Thyroid gland (tissue), 4 donors: ENCODE data around the gene SPATA25.
A peak's percentile ranks its signal among the peaks of the same experiment; 100 is the strongest.

Experiments used
- CTCF ChIP-seq, 6 experiments: fragments of 200-600 bp in 3 of 6; fragments of 450-650 bp in 3 of 6; sonication (generic) in 3 of 6; IDR thresholded peaks; one replicate each; pipeline ENCODE4 v1.5.1; 2016 to 2019; ENCODE audit warnings: antibody characterized with exemption in 6 of 6, mild to moderate bottlenecking in 2 of 6, inconsistent platforms in 1 of 6, moderate library complexity in 1 of 6
- POLR2A ChIP-seq, 2 donors: fragments of 450-650 bp; IDR thresholded peaks; one replicate each; pipeline ENCODE4 v1.6.1; 2017; ENCODE audit warnings: antibody characterized with exemption in 2 of 2, mild to moderate bottlenecking in 2 of 2, moderate library complexity in 1 of 2

DNA sequence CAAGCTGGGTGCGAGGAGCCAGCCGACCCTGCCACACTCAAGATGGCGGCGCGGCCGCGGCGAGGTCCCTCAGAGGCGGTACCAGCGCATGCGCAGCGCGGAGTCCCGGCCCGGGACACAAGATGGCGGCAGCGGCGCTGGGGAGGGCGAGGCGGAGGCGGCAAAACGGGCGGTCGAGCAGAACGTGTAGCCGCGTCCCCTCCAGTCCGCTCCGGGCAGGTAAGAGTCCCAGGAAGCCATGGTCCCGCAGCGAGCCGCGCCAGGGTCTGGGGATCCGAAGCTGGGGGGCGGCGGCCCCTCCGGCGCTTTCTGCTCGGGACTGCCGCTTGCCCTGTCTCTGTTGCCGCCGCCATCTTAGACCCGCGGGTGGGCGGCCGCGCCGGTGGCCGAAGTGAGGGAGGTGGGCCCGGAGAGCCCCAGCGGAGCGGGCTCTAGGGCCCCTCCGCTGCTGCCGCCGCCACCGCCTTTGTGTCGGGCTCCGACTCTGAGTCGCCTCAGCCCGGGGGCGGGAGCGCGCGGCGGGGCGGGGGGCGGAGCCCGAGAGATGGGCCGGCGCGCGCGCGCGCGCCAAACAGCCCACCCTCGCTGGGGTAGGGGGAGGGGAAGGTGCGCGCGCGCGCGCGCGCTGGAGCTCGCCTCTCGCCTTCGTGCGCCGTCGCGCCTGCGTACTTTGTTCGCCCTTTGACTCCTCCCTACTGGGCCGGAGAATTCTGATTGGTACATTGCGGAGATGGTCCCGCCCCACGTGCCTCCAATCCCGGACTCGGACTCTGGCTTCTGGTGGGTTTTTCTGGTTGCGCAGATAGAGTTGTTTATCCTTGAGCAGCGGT, 47.4 kb upstream of the SPATA25 start, which contains the start of gene PCIF1:
- TF ChIP-seq CTCF (IDR thresholded peaks at IDR 0.05) (peak in 1 of 6 experiments; percentile 18), POLR2A (IDR thresholded peaks at IDR 0.05) (peak; percentile 97)
